Measurements from ENCODE around the gene ADGRV1. TPM values are rescaled to one million over a fixed set of nuclear protein-coding genes. Genes with fewer than 3 reads are reported as not detected.

Gene ADGRV1
- total RNA-seq, 1 donor from 2014 or later, result 0.69 TPM

DNA sequence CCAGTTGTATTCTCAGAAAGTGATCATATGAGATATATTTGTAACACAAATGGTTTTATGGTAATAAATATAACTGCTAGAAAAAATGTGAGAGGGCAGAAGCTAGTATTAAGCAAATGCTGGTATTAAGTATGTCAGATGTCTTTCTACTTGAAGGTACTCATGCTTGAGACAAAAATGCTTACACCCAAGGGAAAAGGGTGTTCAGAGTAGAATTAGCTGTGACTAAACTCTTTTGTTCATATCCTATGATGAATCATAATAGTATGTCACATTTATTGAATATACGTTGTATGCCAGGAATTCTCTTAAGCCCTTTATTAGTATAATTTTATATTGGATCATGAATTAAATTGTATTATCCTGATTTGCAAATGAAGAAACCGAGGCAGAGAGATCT is 2.2 kb downstream of the ADGRV1 start:
- DNase-seq (ENCODE audit: low read depth), result no peak

GRCh38 chr5:90561766-90562165 is 3.2 kb downstream of the ADGRV1 start:
- no peak for DNase-seq (ENCODE audit: low read depth)
- H3K4me3 ChIP-seq (ENCODE audit: low read depth, low read length), result no peak overlapping the region
- no peak for TF ChIP-seq CTCF (conservative IDR thresholded peaks at IDR 0.05; ENCODE audit: low read depth, low read length)

More for the DNA sequence above, 2.2 kb downstream of the ADGRV1 start:
- no peak overlapping the region for H3K4me3 ChIP-seq (ENCODE audit: low read depth, low read length)
- no peak for TF ChIP-seq CTCF (conservative IDR thresholded peaks at IDR 0.05; ENCODE audit: low read depth, low read length)

- no peak for DNase-seq (ENCODE audit: low read depth)
- H3K4me3 ChIP-seq (ENCODE audit: low read depth, low read length), result no peak overlapping the region
These were observed 3.7 kb downstream of the ADGRV1 start for GRCh38 chr5:90562341-90562740.

GRCh38 chr5:90563108-90563507 is 4.5 kb downstream of the ADGRV1 start:
- DNase-seq (ENCODE audit: low read depth), result no peak
- TF ChIP-seq CTCF (conservative IDR thresholded peaks at IDR 0.05; ENCODE audit: low read depth, low read length), result no peak
- no peak overlapping the region for H3K4me3 ChIP-seq (ENCODE audit: low read depth, low read length)

More at GRCh38 chr5:90562341-90562740, 3.7 kb downstream of the ADGRV1 start:
- TF ChIP-seq CTCF (conservative IDR thresholded peaks at IDR 0.05; ENCODE audit: low read depth, low read length), result no peak

- no peak overlapping the region for H3K4me3 ChIP-seq (ENCODE audit: low read depth, low read length)
- TF ChIP-seq CTCF (conservative IDR thresholded peaks at IDR 0.05; ENCODE audit: low read depth, low read length), result no peak
- DNase-seq (ENCODE audit: low read depth), result no peak
These were observed 6.9 kb downstream of the ADGRV1 start for GRCh38 chr5:90565491-90565890.

- TF ChIP-seq CTCF (conservative IDR thresholded peaks at IDR 0.05; ENCODE audit: low read depth, low read length), result no peak
- H3K4me3 ChIP-seq (ENCODE audit: low read depth, low read length), result no peak overlapping the region
- no peak for DNase-seq (ENCODE audit: low read depth)
These were observed 10.5 kb downstream of the ADGRV1 start for GRCh38 chr5:90569084-90569483.

- no peak for DNase-seq (ENCODE audit: low read depth)
- no peak for TF ChIP-seq CTCF (conservative IDR thresholded peaks at IDR 0.05; ENCODE audit: low read depth, low read length)
- no peak overlapping the region for H3K4me3 ChIP-seq (ENCODE audit: low read depth, low read length)
These were observed 11.4 kb downstream of the ADGRV1 start for GRCh38 chr5:90570034-90570433.
